ENCODE measurements around the gene BARD1.

Gene BARD1

GRCh38 chr2:214830794-214831346, 21.4 kb upstream of the BARD1 start:
- H3K4me1 ChIP-seq (ENCODE audit: insufficient read depth, insufficient read length) = no peaks in the 10 kb centered on the region
- no peaks in the 10 kb centered on the region for H3K9me3 ChIP-seq (ENCODE audit: insufficient read depth, low read length)
- TF ChIP-seq ZNF274 (IDR thresholded peaks at IDR 0.05; ENCODE audit: low read depth, low read length) (no peak), SUZ12 (IDR thresholded peaks at IDR 0.05; ENCODE audit: extremely low read depth, insufficient read depth, insufficient read length) (no peak), YY1 (IDR thresholded peaks at IDR 0.05; ENCODE audit: insufficient read depth, insufficient read length) (no peak)
- no peak overlapping the region for H3K4me3 ChIP-seq (ENCODE audit: insufficient read length, low read depth)
- no peaks in the 10 kb centered on the region for H3K27me3 ChIP-seq (ENCODE audit: insufficient read depth, insufficient read length)
- H3K9ac ChIP-seq (ENCODE audit: insufficient read length, low read depth) = no peak overlapping the region
- H3K36me3 ChIP-seq (ENCODE audit: insufficient read depth, insufficient read length, low read length) = no peaks in the 10 kb centered on the region
- DNase-seq (ENCODE audit: low read depth, low spot score) = no peak

GRCh38 chr2:214816008-214816533, 6.6 kb upstream of the BARD1 start:
- TF ChIP-seq SUZ12 (IDR thresholded peaks at IDR 0.05; ENCODE audit: extremely low read depth, insufficient read depth, insufficient read length) = no peak
- no peak for TF ChIP-seq ZNF274 (IDR thresholded peaks at IDR 0.05; ENCODE audit: low read depth, low read length)
- no peak for TF ChIP-seq YY1 (IDR thresholded peaks at IDR 0.05; ENCODE audit: insufficient read depth, insufficient read length)
- Histone ChIP-seq H3K36me3 (ENCODE audit: insufficient read depth, insufficient read length, low read length) (no peaks in the 10 kb centered on the region), H3K4me1 (ENCODE audit: insufficient read depth, insufficient read length) (peaks cover 5% of the 10 kb centered on the region), H3K9me3 (ENCODE audit: insufficient read depth, low read length) (no peaks in the 10 kb centered on the region), H3K9ac (ENCODE audit: insufficient read length, low read depth) (no peak overlapping the region), H3K4me3 (ENCODE audit: insufficient read length, low read depth) (no peak overlapping the region), H3K27me3 (ENCODE audit: insufficient read depth, insufficient read length) (peaks cover 5% of the 10 kb centered on the region)
- DNase-seq (ENCODE audit: low read depth, low spot score) = no peak

GRCh38 chr2:214810671-214811070, 1.2 kb upstream of the BARD1 start:
- no peak for DNase-seq (ENCODE audit: low read depth, low spot score)
- H3K4me3 ChIP-seq (ENCODE audit: insufficient read length, low read depth) = peak overlapping the region; percentile 35
- H3K27me3 ChIP-seq (ENCODE audit: insufficient read depth, insufficient read length) = peaks cover 8% of the 10 kb centered on the region
- H3K9me3 ChIP-seq (ENCODE audit: insufficient read depth, low read length) = no peaks in the 10 kb centered on the region
- peak overlapping the region; percentile 57 for H3K9ac ChIP-seq (ENCODE audit: insufficient read length, low read depth)
- H3K36me3 ChIP-seq (ENCODE audit: insufficient read depth, insufficient read length, low read length) = peaks cover 6% of the 10 kb centered on the region
- TF ChIP-seq YY1 (IDR thresholded peaks at IDR 0.05; ENCODE audit: insufficient read depth, insufficient read length) (no peak), SUZ12 (IDR thresholded peaks at IDR 0.05; ENCODE audit: extremely low read depth, insufficient read depth, insufficient read length) (no peak), ZNF274 (IDR thresholded peaks at IDR 0.05; ENCODE audit: low read depth, low read length) (no peak)
- H3K4me1 ChIP-seq (ENCODE audit: insufficient read depth, insufficient read length) = peaks cover 5% of the 10 kb centered on the region

- TF ChIP-seq SUZ12 (IDR thresholded peaks at IDR 0.05; ENCODE audit: extremely low read depth, insufficient read depth, insufficient read length) (no peak), ZNF274 (IDR thresholded peaks at IDR 0.05; ENCODE audit: low read depth, low read length) (no peak), YY1 (IDR thresholded peaks at IDR 0.05; ENCODE audit: insufficient read depth, insufficient read length) (no peak)
- peak; percentile 96 for DNase-seq (ENCODE audit: low read depth, low spot score)
These were observed 475 bp upstream of the BARD1 start for GRCh38 chr2:214809751-214810564.

DNA sequence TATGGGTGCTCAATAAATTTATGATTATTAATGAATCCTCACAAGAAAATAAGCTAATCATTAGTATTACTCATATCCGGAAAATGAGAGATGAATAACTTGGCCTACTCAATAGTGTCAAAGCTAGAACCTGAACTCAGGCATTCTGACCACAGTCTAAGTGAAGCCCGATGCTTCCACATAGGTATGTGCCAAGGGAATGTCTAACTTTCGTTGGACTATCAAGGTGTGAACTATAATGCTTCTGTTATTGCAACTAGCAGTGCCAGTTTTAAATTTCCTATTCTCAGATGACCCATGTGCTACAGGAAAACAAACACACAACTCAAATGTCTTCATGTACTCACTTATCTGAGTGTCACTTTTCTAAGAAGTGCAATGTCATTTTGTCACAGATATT, 1.8 kb downstream of the BARD1 start:
- Histone ChIP-seq H3K27me3 (ENCODE audit: insufficient read depth, insufficient read length) (peaks cover 8% of the 10 kb centered on the region), H3K36me3 (ENCODE audit: insufficient read depth, insufficient read length, low read length) (peaks cover 7% of the 10 kb centered on the region), H3K4me3 (ENCODE audit: insufficient read length, low read depth) (peak overlapping the region; percentile 34), H3K9ac (ENCODE audit: insufficient read length, low read depth) (peak overlapping the region; percentile 0), H3K4me1 (ENCODE audit: insufficient read depth, insufficient read length) (no peaks in the 10 kb centered on the region), H3K9me3 (ENCODE audit: insufficient read depth, low read length) (no peaks in the 10 kb centered on the region)
- no peak for DNase-seq (ENCODE audit: low read depth, low spot score)
- TF ChIP-seq ZNF274 (IDR thresholded peaks at IDR 0.05; ENCODE audit: low read depth, low read length) (no peak), SUZ12 (IDR thresholded peaks at IDR 0.05; ENCODE audit: extremely low read depth, insufficient read depth, insufficient read length) (no peak), YY1 (IDR thresholded peaks at IDR 0.05; ENCODE audit: insufficient read depth, insufficient read length) (no peak)

More at GRCh38 chr2:214809751-214810564, 475 bp upstream of the BARD1 start:
- Histone ChIP-seq H3K4me1 (ENCODE audit: insufficient read depth, insufficient read length) (peaks cover 5% of the 10 kb centered on the region), H3K36me3 (ENCODE audit: insufficient read depth, insufficient read length, low read length) (peaks cover 7% of the 10 kb centered on the region), H3K27me3 (ENCODE audit: insufficient read depth, insufficient read length) (peaks cover 8% of the 10 kb centered on the region), H3K4me3 (ENCODE audit: insufficient read length, low read depth) (peak overlapping the region; percentile 35), H3K9me3 (ENCODE audit: insufficient read depth, low read length) (no peaks in the 10 kb centered on the region), H3K9ac (ENCODE audit: insufficient read length, low read depth) (peak overlapping the region; percentile 57)

GRCh38 chr2:214801768-214802397, 7.6 kb downstream of the BARD1 start:
- Histone ChIP-seq H3K9me3 (ENCODE audit: insufficient read depth, low read length) (no peaks in the 10 kb centered on the region), H3K9ac (ENCODE audit: insufficient read length, low read depth) (no peak overlapping the region), H3K4me3 (ENCODE audit: insufficient read length, low read depth) (no peak overlapping the region), H3K4me1 (ENCODE audit: insufficient read depth, insufficient read length) (no peaks in the 10 kb centered on the region), H3K27me3 (ENCODE audit: insufficient read depth, insufficient read length) (no peaks in the 10 kb centered on the region), H3K36me3 (ENCODE audit: insufficient read depth, insufficient read length, low read length) (peaks cover 12% of the 10 kb centered on the region)
- DNase-seq (ENCODE audit: low read depth, low spot score) = no peak
- TF ChIP-seq SUZ12 (IDR thresholded peaks at IDR 0.05; ENCODE audit: extremely low read depth, insufficient read depth, insufficient read length) = no peak
- TF ChIP-seq YY1 (IDR thresholded peaks at IDR 0.05; ENCODE audit: insufficient read depth, insufficient read length) = no peak
- TF ChIP-seq ZNF274 (IDR thresholded peaks at IDR 0.05; ENCODE audit: low read depth, low read length) = no peak

DNA sequence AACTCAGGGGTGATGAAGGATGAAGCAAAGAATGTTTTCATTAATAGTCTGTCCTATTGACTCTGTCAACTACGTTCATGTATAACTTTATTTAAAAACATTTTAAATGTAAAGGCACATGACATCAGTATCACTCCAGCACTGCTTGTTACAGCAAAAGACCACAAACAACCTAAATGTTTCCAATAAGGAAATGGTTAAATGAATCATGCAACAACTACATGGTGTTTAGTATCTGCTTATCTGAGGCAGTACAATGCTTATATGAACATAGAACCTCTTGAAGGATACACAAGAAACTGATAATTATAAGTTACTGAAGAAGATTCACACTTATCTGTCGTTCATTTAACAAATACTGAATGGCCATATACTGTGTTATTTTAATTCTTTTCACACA, 8.4 kb downstream of the BARD1 start:
- Histone ChIP-seq H3K4me3 (ENCODE audit: insufficient read length, low read depth) (no peak overlapping the region), H3K4me1 (ENCODE audit: insufficient read depth, insufficient read length) (no peaks in the 10 kb centered on the region), H3K9me3 (ENCODE audit: insufficient read depth, low read length) (no peaks in the 10 kb centered on the region), H3K27me3 (ENCODE audit: insufficient read depth, insufficient read length) (no peaks in the 10 kb centered on the region), H3K36me3 (ENCODE audit: insufficient read depth, insufficient read length, low read length) (peaks cover 15% of the 10 kb centered on the region), H3K9ac (ENCODE audit: insufficient read length, low read depth) (no peak overlapping the region)
- no peak for DNase-seq (ENCODE audit: low read depth, low spot score)
- TF ChIP-seq YY1 (IDR thresholded peaks at IDR 0.05; ENCODE audit: insufficient read depth, insufficient read length) (no peak), SUZ12 (IDR thresholded peaks at IDR 0.05; ENCODE audit: extremely low read depth, insufficient read depth, insufficient read length) (no peak), ZNF274 (IDR thresholded peaks at IDR 0.05; ENCODE audit: low read depth, low read length) (no peak)

Data from NT2/D1 (cell line).